Measurements from ENCODE around the gene YARS2.

- no peak for TF ChIP-seq CTCF (IDR thresholded peaks at IDR 0.05)
- no peak for TF ChIP-seq POLR2A (IDR thresholded peaks at IDR 0.05)
Observed at GRCh38 chr12:32776258-32776657, 20.6 kb upstream of the YARS2 start.

Measured in adrenal gland (tissue), 5 donors.